MV-4-11 (cell line): ENCODE data around the gene PLEKHG4.

Experiments
- DNase-seq: peaks from one replicate; lab custom pipeline; 2025; lab: John Stamatoyannopoulos, UW

PLEKHG4 gene

GRCh38 chr16:67291461-67291860 lies 12.1 kb downstream of the PLEKHG4 start:
- DNase-seq = no peak

- no peak for DNase-seq
Observed at GRCh38 chr16:67294171-67294757, 14.9 kb downstream of the PLEKHG4 start.

- no peak for DNase-seq
Observed at GRCh38 chr16:67294938-67295361, 15.6 kb downstream of the PLEKHG4 start.

GRCh38 chr16:67296420-67296819 lies 17.1 kb downstream of the PLEKHG4 start:
- DNase-seq = no peak

GRCh38 chr16:67298277-67298676 lies 18.9 kb downstream of the PLEKHG4 start:
- no peak for DNase-seq

- no peak for DNase-seq
Observed at GRCh38 chr16:67299269-67299668, 19.9 kb downstream of the PLEKHG4 start.

GRCh38 chr16:67301080-67301782 lies 21.9 kb downstream of the PLEKHG4 start:
- DNase-seq = no peak

- DNase-seq = no peak
Observed at GRCh38 chr16:67302076-67302475, 22.7 kb downstream of the PLEKHG4 start.

GRCh38 chr16:67302970-67303369 lies 23.6 kb downstream of the PLEKHG4 start:
- DNase-seq = no peak

GRCh38 chr16:67304020-67304419 lies 24.7 kb downstream of the PLEKHG4 start:
- no peak for DNase-seq

- DNase-seq = no peak
Observed at GRCh38 chr16:67305216-67306071, 26.1 kb downstream of the PLEKHG4 start.

GRCh38 chr16:67310561-67310960 lies 31.2 kb downstream of the PLEKHG4 start:
- no peak for DNase-seq

- peak; percentile 73 for DNase-seq
Observed at GRCh38 chr16:67311607-67312488, 32.5 kb downstream of the PLEKHG4 start.

GRCh38 chr16:67312719-67313118 lies 33.4 kb downstream of the PLEKHG4 start:
- no peak for DNase-seq

- no peak for DNase-seq
Observed at GRCh38 chr16:67317853-67318252, 38.5 kb downstream of the PLEKHG4 start.

GRCh38 chr16:67326115-67326471 lies 46.8 kb downstream of the PLEKHG4 start:
- DNase-seq = no peak

- no peak for DNase-seq
Observed at GRCh38 chr16:67326472-67327309, 47.4 kb downstream of the PLEKHG4 start, which contains the start of the genes KCTD19 and LRRC36. Gene KCTD19 (minus strand): TSS chr16:67326741. CDS start chr16:67326707, 34 bp downstream. Gene LRRC36 (plus strand): TSS chr16:67326815. CDS start chr16:67326863, 48 bp downstream.

- DNase-seq = peak; percentile 91
Observed at GRCh38 chr16:67327743-67328142, 48.4 kb downstream of the PLEKHG4 start.

- DNase-seq = no peak
Observed at GRCh38 chr16:67329901-67330300, 50.6 kb downstream of the PLEKHG4 start.

- no peak for DNase-seq
Observed at GRCh38 chr16:67333315-67333714, 54.0 kb downstream of the PLEKHG4 start.

- DNase-seq = no peak
Observed at GRCh38 chr16:67336116-67336515, 56.8 kb downstream of the PLEKHG4 start.
